Activated naive CD4-positive, alpha-beta T cell treated with anti-CD3 and anti-CD28 coated beads, Interleukin-2, amount 50 U/mL, for 72 hours (primary cell): ENCODE measurements around the gene SDHAF3. TPM values are rescaled to one million over a fixed set of nuclear protein-coding genes. Genes with fewer than 3 reads are reported as not detected.
A peak's percentile ranks its signal among the peaks of the same experiment; 100 is the strongest.
"Not testable (repeated sequence)": the region's sequence is repeated elsewhere in the genome, so short reads cannot be mapped to it uniquely, and the experiment has no call there.

Source experiments
- ATAC-seq, 2 donors: fragments of 150-1000 bp; cut with Tn5 transposase; 2 replicates each; pipeline ENCODE4 v1.10.0; 2021; ENCODE audit warnings: mild to moderate bottlenecking in 2 of 2, moderate library complexity in 2 of 2
- DNase-seq, 2 donors: peaks; one replicate each; pipeline ENCODE4 v3.0.0; 2021 to 2022; ENCODE audit warnings: low spot score in 2 of 2
- H3K27ac Mint-ChIP-seq, 2 donors: one replicate each; pipeline ENCODE4 v1.8.0; 2022; ENCODE audit warnings: mild to moderate bottlenecking in 2 of 2, mixed read lengths in 2 of 2
- H3K36me3 Mint-ChIP-seq, 2 donors: one replicate each; pipeline ENCODE4 v1.8.0; 2022; ENCODE audit warnings: mixed read lengths in 2 of 2
- H3K9me3 Mint-ChIP-seq, 2 donors: one replicate each; pipeline ENCODE4 v1.8.0; 2022; ENCODE audit warnings: mixed read lengths in 2 of 2
- total RNA-seq, 2 donors: library from RNA; stranded (reverse); gene quantifications; one replicate each; pipeline ENCODE4 v1.2.3, GENCODE V29; 2022

SDHAF3 gene
- total RNA-seq, 2 donors from 2014 or later, result 19.7 to 28.8 TPM

GRCh38 chr7:97117035-97117371, 495 bp upstream of the SDHAF3 start:
- H3K9me3 Mint-ChIP-seq, result peaks cover 13 to 16% of the 10 kb centered on the region in 2 donors
- DNase-seq, result no peak
- peaks cover 35 to 61% of the 10 kb centered on the region in 2 donors for H3K36me3 Mint-ChIP-seq
- no peak for ATAC-seq
- H3K27ac Mint-ChIP-seq, result peak overlapping the region; percentile 87 to 95

DNA sequence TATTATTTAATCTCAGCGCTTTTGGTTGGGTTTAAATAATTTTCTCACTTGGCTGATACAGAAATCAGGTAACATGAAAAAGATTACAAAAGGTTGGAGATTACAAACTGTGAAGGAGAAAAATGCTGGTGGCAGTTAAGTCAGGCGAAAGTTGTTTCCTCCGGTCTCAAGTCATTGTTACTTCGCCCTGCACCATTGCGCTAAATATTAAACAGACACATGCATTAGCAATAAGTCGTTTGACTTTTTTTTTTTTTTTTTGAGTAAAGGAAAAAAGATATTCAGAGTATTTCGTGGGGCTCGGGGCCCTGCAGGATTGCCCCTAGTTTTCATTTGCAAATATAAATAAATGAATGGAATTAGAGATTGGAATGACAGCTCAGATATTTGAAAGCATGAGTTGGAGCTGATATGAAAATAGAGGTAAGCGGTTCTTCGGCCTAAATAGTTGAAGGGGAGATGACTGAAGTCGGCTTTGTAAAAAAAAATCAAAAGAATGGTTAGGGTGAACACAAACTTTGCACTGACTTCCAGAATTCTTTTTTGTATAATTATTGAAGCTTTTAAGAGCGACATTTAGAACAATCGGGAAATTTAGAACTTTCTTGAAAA, 914 bp downstream of the SDHAF3 start:
- Mint-ChIP-seq H3K36me3 (peaks cover 35 to 65% of the 10 kb centered on the region in 2 donors), H3K27ac (peak overlapping the region; percentile 86 to 95), H3K9me3 (peaks cover 13 to 16% of the 10 kb centered on the region in 2 donors)
- ATAC-seq, result no peak
- DNase-seq, result no peak

GRCh38 chr7:97119747-97120146, 2.2 kb downstream of the SDHAF3 start:
- ATAC-seq (no peak), DNase-seq (no peak)
- peaks cover 16 to 19% of the 10 kb centered on the region in 2 donors for H3K9me3 Mint-ChIP-seq
- H3K27ac Mint-ChIP-seq, result no peak overlapping the region
- peaks cover 45 to 77% of the 10 kb centered on the region in 2 donors for H3K36me3 Mint-ChIP-seq

DNA sequence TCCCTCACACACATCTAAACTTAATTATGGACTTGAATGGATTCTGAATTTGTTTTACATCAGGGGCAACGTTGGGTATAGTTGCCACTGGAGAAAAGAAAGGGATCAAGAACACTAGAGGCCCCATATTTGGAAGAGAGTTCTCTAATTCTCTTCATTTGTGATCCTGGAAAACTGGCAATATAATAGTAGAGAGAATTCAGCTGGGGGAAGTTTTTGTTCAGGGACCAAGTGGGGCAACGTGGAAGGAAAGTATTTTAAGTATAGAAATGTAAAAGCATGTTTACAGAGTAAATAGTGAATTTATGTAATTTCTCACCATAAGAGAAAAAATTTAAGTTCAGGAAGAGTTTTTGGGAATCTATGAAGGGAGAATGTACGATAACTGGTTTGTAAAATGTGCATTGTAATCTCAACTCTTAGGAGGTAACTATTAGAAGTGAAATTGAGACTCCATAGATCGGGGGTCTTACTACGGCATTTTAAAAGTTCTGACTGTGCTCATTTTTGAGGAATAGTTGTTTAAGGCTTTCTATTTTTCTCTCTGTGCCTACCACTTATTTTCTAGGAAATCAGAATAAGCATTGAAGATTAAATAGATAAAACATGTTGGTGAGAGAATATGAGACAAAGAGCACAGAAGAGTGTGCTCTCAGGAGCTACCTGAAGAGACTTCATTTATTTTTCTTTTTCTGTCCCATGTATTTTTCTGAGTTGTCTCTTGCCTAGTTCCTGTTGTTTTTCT, 3.4 kb downstream of the SDHAF3 start:
- DNase-seq, result no peak
- H3K27ac Mint-ChIP-seq, result no peak overlapping the region
- ATAC-seq, result no peak
- peaks cover 57 to 83% of the 10 kb centered on the region in 2 donors for H3K36me3 Mint-ChIP-seq
- H3K9me3 Mint-ChIP-seq, result peaks cover 20 to 23% of the 10 kb centered on the region in 2 donors

- peaks cover 41 to 72% of the 10 kb centered on the region in 2 donors for H3K36me3 Mint-ChIP-seq
- ATAC-seq, H3K27ac Mint-ChIP-seq, DNase-seq: not testable (repeated sequence)
- H3K9me3 Mint-ChIP-seq, result peaks cover 10 to 11% of the 10 kb centered on the region in 2 donors
Measured at GRCh38 chr7:97123115-97123514, 5.6 kb downstream of the SDHAF3 start.

- Mint-ChIP-seq H3K9me3 (peaks cover 10 to 11% of the 10 kb centered on the region in 2 donors), H3K27ac (no peak overlapping the region), H3K36me3 (peaks cover 24 to 42% of the 10 kb centered on the region in 2 donors)
- DNase-seq (no peak), ATAC-seq (no peak)
Measured at GRCh38 chr7:97126483-97127171, 9.1 kb downstream of the SDHAF3 start.

DNA sequence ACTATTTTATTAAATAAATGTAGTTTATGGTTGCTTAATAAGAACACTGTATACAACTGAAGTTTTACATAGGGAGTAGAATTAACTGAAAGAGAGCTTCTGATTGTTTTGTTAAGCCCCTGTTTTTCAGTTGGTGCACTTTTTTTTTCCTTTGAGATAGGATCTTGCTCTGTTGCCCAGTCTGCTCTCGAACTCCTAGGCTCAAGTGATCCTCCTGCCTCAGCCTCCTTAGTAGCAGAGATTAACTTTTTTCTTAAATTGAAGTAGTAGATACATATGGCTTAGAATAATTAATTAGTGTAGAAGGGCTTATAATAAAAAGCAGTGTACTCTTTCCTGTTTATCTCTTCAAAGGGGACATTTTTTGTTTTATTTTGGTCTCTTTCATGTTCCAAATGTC, 11.2 kb downstream of the SDHAF3 start:
- no peak for DNase-seq
- peaks cover 10 to 11% of the 10 kb centered on the region in 2 donors for H3K9me3 Mint-ChIP-seq
- H3K36me3 Mint-ChIP-seq, result peaks cover 24 to 31% of the 10 kb centered on the region in 2 donors
- no peak overlapping the region for H3K27ac Mint-ChIP-seq
- no peak for ATAC-seq

- no peak for DNase-seq
- no peak for ATAC-seq
- H3K27ac Mint-ChIP-seq, result no peak overlapping the region
- peaks cover under 1 to 1% of the 10 kb centered on the region in 2 donors for H3K9me3 Mint-ChIP-seq
- peaks cover 11 to 25% of the 10 kb centered on the region in 2 donors for H3K36me3 Mint-ChIP-seq
Measured at GRCh38 chr7:97130417-97131139, 13.1 kb downstream of the SDHAF3 start.

DNA sequence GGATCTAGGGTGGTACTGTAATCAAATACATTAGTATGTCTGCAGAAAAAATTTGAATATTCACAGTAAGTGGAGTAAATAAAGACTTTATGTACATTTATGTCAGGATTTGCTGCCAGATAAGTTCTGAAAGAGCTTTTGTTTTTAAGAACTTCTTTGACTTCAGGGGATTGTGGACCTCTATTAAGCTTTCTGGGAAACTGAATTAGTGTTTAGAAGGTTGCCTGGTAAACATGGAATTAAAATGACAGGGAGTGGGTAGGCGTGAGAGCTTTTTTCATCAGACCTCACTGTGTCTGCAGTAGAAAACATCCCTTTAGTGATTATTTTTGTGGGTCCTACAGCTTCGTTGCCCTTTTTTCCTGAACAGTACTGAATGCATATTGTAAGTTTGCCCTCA, 15.7 kb downstream of the SDHAF3 start:
- ATAC-seq (no peak), DNase-seq (no peak)
- Mint-ChIP-seq H3K9me3 (no peaks in the 10 kb centered on the region), H3K27ac (no peak overlapping the region), H3K36me3 (peaks cover 13 to 25% of the 10 kb centered on the region in 2 donors)

GRCh38 chr7:97138830-97139229, 21.3 kb downstream of the SDHAF3 start:
- peaks cover 35 to 59% of the 10 kb centered on the region in 2 donors for H3K36me3 Mint-ChIP-seq
- H3K9me3 Mint-ChIP-seq, result peaks cover 12 to 16% of the 10 kb centered on the region in 2 donors
- H3K27ac Mint-ChIP-seq, result no peak overlapping the region
- ATAC-seq, result no peak
- DNase-seq, result no peak

- Mint-ChIP-seq H3K9me3 (peaks cover 5 to 7% of the 10 kb centered on the region in 2 donors), H3K36me3 (peaks cover 9 to 21% of the 10 kb centered on the region in 2 donors), H3K27ac (no peak overlapping the region)
- no peak for DNase-seq
- no peak for ATAC-seq
Measured at GRCh38 chr7:97145068-97145467, 27.6 kb downstream of the SDHAF3 start.

DNA sequence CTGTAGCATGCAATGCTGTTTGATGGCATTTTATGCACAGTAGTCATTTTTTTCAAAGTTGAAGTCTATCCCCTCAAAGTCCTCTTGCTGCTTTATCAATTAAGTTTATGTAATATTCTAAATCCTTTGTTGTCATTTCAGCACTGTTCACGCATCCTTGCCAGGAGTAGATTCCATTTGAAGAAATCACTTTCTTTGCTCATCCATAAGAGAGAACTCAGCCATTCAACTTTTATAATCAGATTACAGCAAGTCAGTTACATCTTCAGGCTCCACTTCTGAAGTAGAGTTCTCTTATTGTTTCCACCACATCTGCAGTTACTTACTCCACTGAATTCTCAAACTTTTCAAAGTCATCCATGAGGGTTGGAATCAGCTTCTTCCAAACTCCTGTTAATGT, 32.3 kb downstream of the SDHAF3 start:
- Mint-ChIP-seq H3K9me3 (no peaks in the 10 kb centered on the region), H3K36me3 (peaks cover 0 to 7% of the 10 kb centered on the region in 2 donors), H3K27ac (no peak overlapping the region)
- DNase-seq, result no peak
- no peak for ATAC-seq

DNA sequence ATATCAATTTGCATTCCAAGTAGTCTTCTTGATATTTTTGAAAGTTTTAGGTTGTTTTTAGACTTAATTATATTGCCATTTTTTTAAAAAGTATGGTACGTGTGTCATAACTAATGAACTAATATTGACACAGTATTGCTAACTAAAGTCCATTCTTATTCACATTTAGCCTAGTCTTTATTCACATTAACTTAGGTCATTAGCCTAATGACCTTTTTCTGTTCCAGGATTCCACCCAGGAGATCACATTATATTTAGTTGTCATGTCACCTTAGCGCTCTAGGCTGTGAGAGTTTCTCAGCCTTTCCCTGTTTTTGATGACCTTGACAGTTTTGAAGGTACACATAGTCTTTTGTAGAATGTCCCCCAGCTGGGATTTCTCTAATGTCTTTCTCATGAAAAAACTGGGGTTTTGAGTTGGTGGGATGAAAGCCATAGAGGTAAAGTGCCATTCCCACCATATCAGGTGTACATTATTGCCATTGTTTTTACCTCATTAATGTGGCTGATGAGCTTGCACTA, 38.5 kb downstream of the SDHAF3 start:
- DNase-seq (no peak), ATAC-seq (no peak)
- Mint-ChIP-seq H3K9me3 (peaks cover 0 to 5% of the 10 kb centered on the region in 2 donors), H3K36me3 (peaks cover 23% of the 10 kb centered on the region in 2 donors), H3K27ac (no peak overlapping the region)

DNA sequence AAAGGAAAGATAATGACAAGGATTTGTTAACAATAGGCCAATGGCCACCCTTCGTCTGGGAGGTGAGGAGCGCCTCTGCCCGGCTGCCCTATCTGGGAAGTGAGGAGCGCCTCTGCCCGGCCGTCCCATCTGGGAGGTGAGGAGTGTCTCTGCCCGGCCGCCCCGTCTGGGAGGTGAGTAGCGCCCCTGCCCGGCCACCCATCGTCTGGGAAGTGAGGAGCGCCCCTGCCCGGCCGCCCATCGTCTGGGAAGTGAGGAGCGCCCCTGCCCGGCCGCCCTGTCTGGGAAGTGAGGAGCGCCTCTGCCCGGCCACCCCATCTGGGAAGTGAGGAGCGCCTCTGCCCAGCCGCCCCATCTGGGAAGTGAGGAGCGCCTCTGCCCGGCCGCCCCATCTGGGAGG, 42.5 kb downstream of the SDHAF3 start:
- H3K36me3 Mint-ChIP-seq, result peaks cover 42 to 50% of the 10 kb centered on the region in 2 donors
- not testable (repeated sequence) for DNase-seq, H3K9me3 Mint-ChIP-seq, H3K27ac Mint-ChIP-seq, ATAC-seq

DNA sequence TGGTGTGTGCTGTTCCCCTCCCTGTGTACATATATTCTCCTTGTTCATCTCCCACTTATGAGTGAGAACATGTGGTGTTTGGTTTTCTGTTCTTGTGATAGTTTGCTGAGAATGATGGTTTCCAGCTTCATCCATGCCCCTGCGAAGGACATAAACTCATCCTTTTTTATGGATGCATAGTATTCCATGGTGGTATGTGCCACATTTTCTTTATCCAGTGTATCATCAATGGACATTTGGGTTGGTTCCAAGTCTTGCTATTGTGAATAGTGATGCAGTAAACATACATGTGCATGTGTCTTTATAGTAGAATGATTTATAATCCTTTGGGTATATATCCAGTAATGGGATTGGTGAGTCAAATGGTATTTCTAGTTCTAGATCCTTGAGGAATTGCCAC, 44.1 kb downstream of the SDHAF3 start:
- not testable (repeated sequence) for ATAC-seq, H3K9me3 Mint-ChIP-seq, H3K27ac Mint-ChIP-seq, DNase-seq
- H3K36me3 Mint-ChIP-seq, result peaks cover 52 to 64% of the 10 kb centered on the region in 2 donors

GRCh38 chr7:97166308-97166707, 48.8 kb downstream of the SDHAF3 start:
- DNase-seq (no peak), ATAC-seq (no peak)
- peak overlapping the region in 1 of 2 donors; percentile 91 for H3K27ac Mint-ChIP-seq
- peaks cover 45 to 63% of the 10 kb centered on the region in 2 donors for H3K36me3 Mint-ChIP-seq
- peaks cover 18 to 20% of the 10 kb centered on the region in 2 donors for H3K9me3 Mint-ChIP-seq
